Subcutaneous abdominal adipose tissue (tissue), 5 donors: ENCODE results near the gene CBFA2T3.

Source experiments
- H3K27ac ChIP-seq: one replicate; pipeline ENCODE4 v1.7.0; 2013; ENCODE audit warnings: low read depth, mild to moderate bottlenecking, inconsistent platforms, low read length, moderate library complexity
- H3K27me3 ChIP-seq, 5 donors: one replicate each; pipeline ENCODE4 v1.7.0; 2013; ENCODE audit warnings: low read length in 5 of 5, inconsistent platforms in 1 of 5; ENCODE audit not compliant: control insufficient read depth in 5 of 5, insufficient read depth in 4 of 5
- H3K36me3 ChIP-seq, 5 donors: one replicate each; pipeline ENCODE4 v1.7.0; 2013; ENCODE audit warnings: low read length in 5 of 5; ENCODE audit not compliant: control insufficient read depth in 5 of 5, insufficient read depth in 5 of 5
- H3K4me1 ChIP-seq, 5 donors: one replicate each; pipeline ENCODE4 v1.7.0; 2013; ENCODE audit warnings: low read length in 5 of 5, mild to moderate bottlenecking in 3 of 5, moderate library complexity in 1 of 5; ENCODE audit not compliant: control insufficient read depth in 5 of 5, insufficient read depth in 5 of 5
- H3K4me3 ChIP-seq, 5 donors: one replicate each; pipeline ENCODE4 v1.7.0; 2013; ENCODE audit warnings: low read length in 5 of 5, low read depth in 1 of 5
- H3K9ac ChIP-seq, 5 donors: one replicate each; pipeline ENCODE4 v1.7.0; 2013; ENCODE audit warnings: low read length in 5 of 5, mild to moderate bottlenecking in 4 of 5, moderate library complexity in 3 of 5
- H3K9me3 ChIP-seq, 5 donors: one replicate each; pipeline ENCODE4 v1.7.0; 2013; ENCODE audit warnings: low read length in 5 of 5; ENCODE audit not compliant: control insufficient read depth in 5 of 5
- donor health status: healthy.
- donor health status: healthy.
- donor health status: healthy.
- donor health status: healthy.
- donor health status: healthy.

CBFA2T3 gene

DNA sequence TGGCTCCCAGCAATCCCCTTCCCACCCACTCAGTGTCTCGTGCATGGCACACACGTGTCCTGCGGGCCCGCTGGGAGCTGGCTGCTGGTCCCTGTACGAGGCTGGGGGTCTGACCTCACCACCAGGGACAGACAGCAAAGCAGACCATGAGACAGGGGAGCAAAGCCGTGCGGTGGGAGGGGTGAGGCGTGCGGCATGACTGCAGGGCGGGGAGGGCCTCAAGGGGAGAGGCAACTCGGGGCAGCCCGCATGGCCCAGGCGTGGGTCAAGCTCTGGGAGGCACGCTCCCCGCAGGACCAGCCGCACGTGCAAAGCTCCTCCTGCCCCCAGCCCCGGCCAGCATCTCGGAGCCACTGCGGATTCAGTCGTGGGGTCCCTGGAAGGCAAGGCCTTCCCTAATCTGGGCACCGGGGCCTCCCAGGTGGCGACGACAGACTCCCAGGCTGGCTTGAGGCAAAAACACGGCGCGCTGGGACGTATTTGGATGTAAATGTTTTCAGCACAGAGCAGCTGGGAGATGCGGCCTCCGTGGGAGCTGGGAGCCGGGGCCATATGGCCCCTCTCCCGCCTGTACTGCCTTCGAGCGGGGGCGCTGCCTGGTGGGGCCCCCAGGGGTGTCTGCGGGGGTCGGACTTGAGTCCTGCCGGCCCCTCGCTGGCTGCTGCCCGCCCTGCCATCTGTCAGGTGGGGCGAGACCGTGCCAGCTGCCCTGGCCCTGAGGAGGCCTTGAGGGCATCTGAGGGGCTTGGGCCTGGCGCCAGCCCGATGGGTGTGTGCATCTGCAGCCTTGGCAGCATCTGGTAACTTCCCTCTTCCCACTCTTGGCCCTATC is 12.2 kb upstream of the CBFA2T3 start:
- H3K27ac ChIP-seq: no peak overlapping the region
- H3K9ac ChIP-seq: no peak overlapping the region
- no peaks in the 10 kb centered on the region for H3K9me3 ChIP-seq
- H3K36me3 ChIP-seq: no peaks in the 10 kb centered on the region
- no peak overlapping the region for H3K4me3 ChIP-seq
- H3K27me3 ChIP-seq: peaks cover 15 to 48% (median 33%) of the 10 kb centered on the region in 5 donors
- peaks cover 0 to 6% (median 0%) of the 10 kb centered on the region in 5 donors for H3K4me1 ChIP-seq

DNA sequence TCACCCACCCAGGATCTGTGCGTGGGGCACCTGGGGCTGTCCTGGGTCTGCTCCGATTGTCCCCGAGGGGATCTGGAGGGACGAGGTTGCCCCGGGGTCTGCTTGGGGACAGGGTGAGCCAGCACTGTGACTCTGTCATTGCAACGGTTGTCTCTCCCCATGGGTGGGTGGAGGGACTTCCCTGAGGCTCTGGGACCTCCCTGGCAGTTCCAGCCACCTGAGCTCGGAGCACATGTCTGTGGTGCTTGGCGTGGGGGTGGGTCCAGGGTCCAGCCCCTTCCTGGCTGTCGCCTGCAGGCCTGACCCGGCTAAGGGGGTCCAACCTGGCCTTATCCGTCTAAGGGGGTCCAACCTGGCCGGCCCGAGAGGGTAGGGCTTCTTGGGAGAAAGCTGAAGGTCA is 8.5 kb upstream of the CBFA2T3 start:
- H3K27me3 ChIP-seq: peaks cover 13 to 39% (median 34%) of the 10 kb centered on the region in 5 donors
- H3K4me1 ChIP-seq: no peaks in the 10 kb centered on the region
- H3K9ac ChIP-seq: no peak overlapping the region
- no peak overlapping the region for H3K27ac ChIP-seq
- H3K36me3 ChIP-seq: no peaks in the 10 kb centered on the region
- H3K9me3 ChIP-seq: no peaks in the 10 kb centered on the region
- H3K4me3 ChIP-seq: no peak overlapping the region

DNA sequence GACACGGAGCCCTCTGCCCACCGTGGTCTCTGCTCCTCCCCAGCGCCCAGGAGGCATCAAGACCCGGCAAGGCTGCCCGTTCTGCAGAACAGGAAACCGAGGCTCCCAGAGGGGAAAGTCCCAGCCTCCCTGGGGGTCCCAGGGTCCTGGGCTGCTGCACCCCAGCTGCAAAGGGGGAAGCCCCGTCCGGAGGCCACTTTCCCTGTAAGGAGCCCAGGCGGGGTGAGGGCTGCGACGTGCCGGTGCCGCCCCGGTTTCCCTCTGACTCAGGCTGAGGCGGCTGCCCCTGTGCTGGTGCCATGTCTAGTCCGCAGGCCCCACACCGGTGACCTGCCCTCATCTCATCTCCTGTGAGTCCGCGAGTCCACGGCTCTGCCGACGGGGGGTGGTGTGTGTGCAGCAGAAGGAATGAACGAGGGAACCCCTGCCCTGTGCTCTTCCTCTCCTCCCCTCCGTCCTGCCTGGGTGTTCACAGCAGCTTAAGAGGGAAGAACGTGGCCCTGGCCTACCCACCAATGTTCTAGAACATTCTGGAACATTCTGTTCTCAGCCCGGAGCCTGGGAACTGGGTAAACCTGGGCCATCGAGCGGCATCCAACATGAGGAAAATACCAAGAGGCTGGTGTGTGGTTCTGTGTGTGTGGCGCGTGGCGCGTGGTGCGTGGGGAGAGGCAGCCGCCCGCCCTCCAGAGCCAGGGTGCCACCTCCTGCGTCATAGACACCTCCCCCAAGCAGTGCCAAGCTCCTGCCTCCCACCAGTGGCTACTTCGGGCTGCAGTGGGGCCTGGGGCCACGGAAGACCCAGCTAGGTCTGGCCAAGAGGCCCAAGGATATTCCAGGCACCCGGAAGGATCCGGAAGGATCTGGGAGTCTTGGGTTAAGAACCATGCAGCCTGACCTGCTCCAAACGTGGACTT is 7.0 kb upstream of the CBFA2T3 start:
- H3K27me3 ChIP-seq: peaks cover 13 to 32% (median 28%) of the 10 kb centered on the region in 5 donors
- H3K9ac ChIP-seq: no peak overlapping the region
- H3K9me3 ChIP-seq: no peaks in the 10 kb centered on the region
- H3K4me3 ChIP-seq: no peak overlapping the region
- peaks cover 0 to 3% (median 0%) of the 10 kb centered on the region in 5 donors for H3K4me1 ChIP-seq
- no peaks in the 10 kb centered on the region for H3K36me3 ChIP-seq
- no peak overlapping the region for H3K27ac ChIP-seq

DNA sequence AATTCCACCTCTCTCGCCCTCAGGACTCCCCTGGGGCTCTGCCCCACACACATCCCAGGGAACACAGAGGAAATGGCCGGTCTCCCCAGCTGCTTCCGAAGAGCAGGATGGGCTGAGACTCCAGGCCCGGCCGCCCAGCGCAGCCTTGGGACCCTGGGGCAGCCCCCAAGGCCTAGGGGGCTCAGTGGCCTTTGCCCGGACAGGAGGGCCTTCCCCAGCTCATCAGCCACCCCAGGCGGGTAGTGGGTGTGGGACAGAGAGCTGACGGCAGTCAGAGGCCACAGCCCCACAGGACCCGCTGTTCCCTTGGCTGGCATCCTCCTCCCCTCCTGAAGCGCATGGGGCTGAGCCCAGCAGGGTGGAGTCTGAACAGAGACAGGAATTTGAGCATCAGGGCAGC is 6.2 kb upstream of the CBFA2T3 start:
- no peaks in the 10 kb centered on the region for H3K36me3 ChIP-seq
- H3K4me1 ChIP-seq: peaks cover 0 to 12% (median 2%) of the 10 kb centered on the region in 5 donors
- H3K4me3 ChIP-seq: no peak overlapping the region
- peaks cover 13 to 34% (median 28%) of the 10 kb centered on the region in 5 donors for H3K27me3 ChIP-seq
- H3K9ac ChIP-seq: no peak overlapping the region
- H3K9me3 ChIP-seq: no peaks in the 10 kb centered on the region
- H3K27ac ChIP-seq: no peak overlapping the region

DNA sequence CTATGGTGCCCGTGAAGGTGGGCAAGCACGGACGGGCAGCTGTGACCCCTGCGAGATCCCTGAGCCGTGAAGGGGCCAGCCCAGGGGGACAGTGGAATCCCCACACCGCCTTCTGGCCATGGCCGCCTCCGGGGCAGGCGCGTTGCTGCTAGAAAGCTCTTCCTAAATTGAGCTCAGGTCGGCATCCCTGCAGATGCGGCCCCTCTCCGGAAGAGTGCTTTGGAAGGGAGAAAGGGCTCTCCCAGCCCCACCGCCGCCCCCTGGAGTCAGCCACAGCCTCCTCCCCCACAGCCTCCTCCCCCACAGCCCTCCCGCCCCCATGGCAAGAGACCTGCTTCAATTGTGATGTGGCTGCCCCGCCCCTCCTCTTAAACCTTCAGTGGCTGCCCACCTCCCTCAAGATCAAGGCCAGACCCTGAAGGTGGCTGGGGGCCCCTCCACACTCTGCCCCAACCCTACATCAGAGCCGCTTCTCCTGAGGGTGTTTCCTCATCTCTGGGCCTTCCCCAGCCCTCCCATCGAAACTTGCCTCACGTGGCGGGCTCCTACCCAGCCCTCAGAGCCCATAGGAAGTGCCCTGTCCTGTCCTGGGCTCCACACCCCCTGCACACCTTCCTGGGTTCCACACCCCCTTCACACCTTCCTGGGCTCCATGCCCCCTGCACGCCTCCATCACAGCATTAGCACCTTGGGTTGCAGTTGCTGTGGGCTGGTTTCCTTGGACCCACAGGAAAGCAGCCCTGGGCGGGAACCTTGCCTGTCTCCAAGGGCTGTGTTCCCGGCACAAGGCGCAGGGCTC is 5.5 kb upstream of the CBFA2T3 start:
- no peak overlapping the region for H3K9ac ChIP-seq
- no peaks in the 10 kb centered on the region for H3K9me3 ChIP-seq
- peaks cover 0 to 19% (median 8%) of the 10 kb centered on the region in 5 donors for H3K4me1 ChIP-seq
- no peaks in the 10 kb centered on the region for H3K36me3 ChIP-seq
- peaks cover 13 to 38% (median 28%) of the 10 kb centered on the region in 5 donors for H3K27me3 ChIP-seq
- H3K27ac ChIP-seq: no peak overlapping the region
- H3K4me3 ChIP-seq: no peak overlapping the region

DNA sequence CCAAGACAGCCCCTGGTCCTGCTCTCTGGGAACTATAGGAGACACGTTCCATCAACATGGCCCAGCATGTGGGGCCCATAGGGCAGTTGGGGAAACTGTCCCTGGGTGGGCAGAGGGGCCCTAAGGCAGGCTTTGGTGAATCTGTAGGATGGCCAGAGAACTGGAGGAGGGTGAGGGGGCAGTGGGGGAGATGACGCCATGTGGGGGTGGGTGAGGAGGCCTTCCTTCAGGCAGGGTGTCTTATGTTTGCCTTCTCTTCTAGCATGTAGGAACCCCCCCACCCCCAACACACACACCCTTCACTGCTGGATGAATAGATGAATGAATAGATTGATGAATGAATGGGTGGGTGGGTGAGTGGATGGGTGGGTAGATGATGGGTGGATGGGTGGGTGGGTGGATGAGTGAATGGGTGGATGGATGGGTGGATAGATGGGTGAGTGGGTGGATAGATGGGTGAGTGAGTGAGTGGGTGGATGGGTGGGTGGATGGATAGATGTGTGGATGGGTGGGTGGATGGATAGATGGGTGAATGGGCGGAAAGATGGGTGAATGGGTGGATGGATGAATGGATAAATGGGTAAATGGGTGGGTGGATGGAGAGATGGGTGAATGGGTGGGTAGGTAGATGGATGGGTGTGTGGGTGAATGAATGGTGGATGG is 2.5 kb upstream of the CBFA2T3 start:
- Histone ChIP-seq H3K9me3 (no peaks in the 10 kb centered on the region), H3K36me3 (no peaks in the 10 kb centered on the region), H3K9ac (no peak overlapping the region), H3K4me3 (no peak overlapping the region), H3K4me1 (peaks cover 0 to 45% (median 23%) of the 10 kb centered on the region in 5 donors), H3K27me3 (peaks cover 4 to 39% (median 30%) of the 10 kb centered on the region in 5 donors), H3K27ac (no peak overlapping the region)

DNA sequence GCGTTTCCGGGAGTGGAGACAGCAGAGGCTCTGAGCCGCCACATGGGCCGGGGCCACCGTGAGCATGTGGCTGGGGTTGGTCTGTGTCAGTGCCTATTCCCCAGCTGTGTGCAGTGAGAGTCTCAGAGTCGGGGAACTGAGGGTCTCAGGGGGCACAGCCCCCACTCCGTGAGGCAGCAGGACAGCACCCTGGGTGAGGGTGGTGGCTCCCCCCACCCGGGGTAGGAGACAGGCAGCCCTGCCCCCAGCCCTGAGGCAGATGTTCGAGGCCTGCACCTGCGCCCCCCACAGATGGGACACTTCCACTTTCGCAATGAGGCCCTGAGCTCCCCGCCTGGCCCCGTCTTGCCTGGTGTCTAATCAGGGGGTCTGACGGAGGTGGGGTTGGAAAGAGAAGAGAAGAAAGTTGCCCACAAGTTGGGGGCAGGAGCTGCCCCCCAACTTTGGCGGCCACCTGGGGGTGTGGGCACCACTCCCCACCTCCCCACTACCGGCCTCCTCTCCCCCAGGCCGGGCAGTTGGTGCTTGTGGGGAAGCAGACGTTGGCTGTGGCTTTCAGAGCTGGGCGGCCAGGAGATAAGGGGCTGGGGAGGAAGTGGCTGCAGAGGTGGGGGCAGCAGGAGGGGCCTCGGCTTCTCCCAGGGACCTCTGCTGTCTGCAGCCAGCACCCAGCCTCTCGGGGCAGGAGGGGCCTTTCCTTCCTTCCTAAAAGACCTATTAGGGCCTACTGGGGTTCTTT is 1.8 kb upstream of the CBFA2T3 start:
- Histone ChIP-seq H3K4me3 (no peak overlapping the region), H3K9ac (no peak overlapping the region), H3K27me3 (peaks cover 10 to 43% (median 28%) of the 10 kb centered on the region in 5 donors), H3K36me3 (no peaks in the 10 kb centered on the region), H3K9me3 (no peaks in the 10 kb centered on the region), H3K27ac (no peak overlapping the region), H3K4me1 (peaks cover 0 to 45% (median 23%) of the 10 kb centered on the region in 5 donors)

DNA sequence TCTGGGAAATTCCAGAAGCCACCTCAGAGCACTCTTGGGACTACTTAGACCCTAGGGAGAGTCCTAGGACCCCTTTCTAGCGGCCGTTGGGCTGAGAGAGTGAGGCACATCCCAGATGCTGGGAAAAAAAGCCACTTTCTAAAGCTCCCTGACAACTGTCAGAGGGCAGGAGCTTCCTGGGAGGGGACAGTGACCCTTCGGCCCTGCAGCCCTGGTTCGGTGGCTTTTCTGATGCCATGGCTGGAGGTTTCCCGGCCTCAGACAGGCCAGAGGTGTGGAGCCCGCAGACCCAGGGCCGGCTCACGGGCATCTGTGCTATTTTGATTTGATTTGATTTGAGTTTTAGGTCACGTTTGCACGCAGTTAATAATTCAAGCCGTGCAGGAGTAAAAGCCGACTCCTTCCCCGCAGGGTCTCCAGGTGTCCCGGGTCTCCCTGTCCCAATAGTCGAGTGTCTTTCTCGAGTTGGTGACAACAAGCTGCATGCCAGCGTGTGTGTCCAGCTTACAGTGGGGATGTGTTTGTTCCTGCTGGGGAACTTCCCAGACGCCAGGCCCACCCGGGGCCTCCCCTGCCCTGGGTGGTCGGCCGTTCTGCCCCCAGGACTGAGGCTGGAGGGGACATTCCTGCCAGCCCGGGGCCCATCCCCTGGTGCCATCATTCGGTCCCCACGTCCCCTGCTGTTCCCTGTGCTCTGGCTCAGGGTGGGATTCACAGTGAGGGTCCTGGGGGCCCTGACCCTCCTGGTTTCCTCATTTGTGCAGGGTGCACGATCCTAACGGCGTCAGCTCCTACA is 1.0 kb upstream of the CBFA2T3 start:
- Histone ChIP-seq H3K9me3 (no peaks in the 10 kb centered on the region), H3K36me3 (no peaks in the 10 kb centered on the region), H3K4me1 (peaks cover 0 to 51% (median 23%) of the 10 kb centered on the region in 5 donors), H3K27ac (no peak overlapping the region), H3K9ac (no peak overlapping the region), H3K4me3 (no peak overlapping the region), H3K27me3 (peaks cover 9 to 45% (median 28%) of the 10 kb centered on the region in 5 donors)
